ENCODE results near the gene FFAR4. TPM values are rescaled to one million over a fixed set of nuclear protein-coding genes. Genes with fewer than 3 reads are reported as not detected.

The FFAR4 gene
- total RNA-seq, 1 donor from 2014 or later, result not detected

Other genes with a start within 250 kb of the FFAR4 start
- 58.1 and 147 TPM in 2 replicates for gene MYOF, start 84.3 kb upstream of the FFAR4 start, total RNA-seq
- gene CEP55, start 70.1 kb upstream of the FFAR4 start, total RNA-seq, result 6.2 and 18.7 TPM in 2 replicates
- not detected in 2 replicates for gene RBP4, start 34.6 kb downstream of the FFAR4 start, total RNA-seq
- gene PDE6C, start 45.9 kb downstream of the FFAR4 start, total RNA-seq, result not detected in 2 replicates
- 1.1 and 3.2 TPM in 2 replicates for gene FRA10AC1, start 135.9 kb downstream of the FFAR4 start, total RNA-seq
- gene LGI1, start 191.3 kb downstream of the FFAR4 start, total RNA-seq, result not detected in 2 replicates

Measured in lung microvascular endothelial cell (primary cell).